ENCODE data around the gene ALDH3B1.
"Not testable (repeated sequence)": the region's sequence is repeated elsewhere in the genome, so short reads cannot be mapped to it uniquely, and the experiment has no call there.

- TF ChIP-seq EZH2 (IDR thresholded peaks at IDR 0.05; ENCODE audit: low read depth); CTCF (conservative IDR thresholded peaks at IDR 0.05): not testable (repeated sequence)
Observed at GRCh38 chr11:67963217-67963616, 46.9 kb upstream of the ALDH3B1 start.
